Measurements from ENCODE around the gene NAPEPLD. TPM values are rescaled to one million over a fixed set of nuclear protein-coding genes. Genes with fewer than 3 reads are reported as not detected.
"Not testable (repeated sequence)": the region's sequence is repeated elsewhere in the genome, so short reads cannot be mapped to it uniquely, and the experiment has no call there.

The NAPEPLD gene
- total RNA-seq, 1 experiment from 2014 or later = 7.5 TPM

GRCh38 chr7:103171695-103172414 lies 23.0 kb upstream of the NAPEPLD start:
- H3K27me3 Mint-ChIP-seq (ENCODE audit: low read depth); H3K27ac Mint-ChIP-seq; H3K4me3 Mint-ChIP-seq; CTCF ChIA-PET; H3K36me3 Mint-ChIP-seq; POLR2A ChIA-PET; H3K9me3 Mint-ChIP-seq; DNase-seq (ENCODE audit: low spot score): not testable (repeated sequence)
- H3K4me1 Mint-ChIP-seq = peaks cover 17% of the 10 kb centered on the region
- ATAC-seq = peak; percentile 27; the same call in 1 of the 2 replicates

GRCh38 chr7:103166921-103167544 lies 18.1 kb upstream of the NAPEPLD start:
- peaks cover 17% of the 10 kb centered on the region for H3K4me1 Mint-ChIP-seq
- CTCF ChIA-PET; H3K36me3 Mint-ChIP-seq; DNase-seq (ENCODE audit: low spot score); H3K27me3 Mint-ChIP-seq (ENCODE audit: low read depth); POLR2A ChIA-PET; H3K4me3 Mint-ChIP-seq; H3K9me3 Mint-ChIP-seq; ATAC-seq; H3K27ac Mint-ChIP-seq: not testable (repeated sequence)

- H3K36me3 Mint-ChIP-seq; H3K9me3 Mint-ChIP-seq; H3K4me3 Mint-ChIP-seq; H3K27ac Mint-ChIP-seq; H3K27me3 Mint-ChIP-seq (ENCODE audit: low read depth); ATAC-seq; POLR2A ChIA-PET; DNase-seq (ENCODE audit: low spot score); CTCF ChIA-PET; H3K4me1 Mint-ChIP-seq: not testable (repeated sequence)
These were observed 14.4 kb upstream of the NAPEPLD start for GRCh38 chr7:103163087-103163825.

GRCh38 chr7:103162641-103163040 lies 13.7 kb upstream of the NAPEPLD start:
- H3K4me3 Mint-ChIP-seq; DNase-seq (ENCODE audit: low spot score); POLR2A ChIA-PET; H3K27ac Mint-ChIP-seq; H3K36me3 Mint-ChIP-seq; CTCF ChIA-PET; ATAC-seq; H3K9me3 Mint-ChIP-seq; H3K4me1 Mint-ChIP-seq; H3K27me3 Mint-ChIP-seq (ENCODE audit: low read depth): not testable (repeated sequence)

GRCh38 chr7:103161998-103162616 lies 13.2 kb upstream of the NAPEPLD start:
- POLR2A ChIA-PET; H3K9me3 Mint-ChIP-seq; DNase-seq (ENCODE audit: low spot score); CTCF ChIA-PET; ATAC-seq; H3K27me3 Mint-ChIP-seq (ENCODE audit: low read depth); H3K4me3 Mint-ChIP-seq; H3K4me1 Mint-ChIP-seq; H3K27ac Mint-ChIP-seq; H3K36me3 Mint-ChIP-seq: not testable (repeated sequence)

GRCh38 chr7:103159072-103159471 lies 10.2 kb upstream of the NAPEPLD start:
- H3K4me1 Mint-ChIP-seq; H3K27ac Mint-ChIP-seq; H3K9me3 Mint-ChIP-seq; ATAC-seq; H3K4me3 Mint-ChIP-seq; DNase-seq (ENCODE audit: low spot score); H3K36me3 Mint-ChIP-seq; POLR2A ChIA-PET; H3K27me3 Mint-ChIP-seq (ENCODE audit: low read depth); CTCF ChIA-PET: not testable (repeated sequence)

GRCh38 chr7:103155331-103156024 lies 6.6 kb upstream of the NAPEPLD start:
- H3K4me1 Mint-ChIP-seq; H3K36me3 Mint-ChIP-seq; DNase-seq (ENCODE audit: low spot score); CTCF ChIA-PET; H3K27ac Mint-ChIP-seq; H3K9me3 Mint-ChIP-seq; POLR2A ChIA-PET; H3K4me3 Mint-ChIP-seq; ATAC-seq; H3K27me3 Mint-ChIP-seq (ENCODE audit: low read depth): not testable (repeated sequence)

GRCh38 chr7:103154042-103154441 lies 5.1 kb upstream of the NAPEPLD start:
- peaks cover 12% of the 10 kb centered on the region for H3K27me3 Mint-ChIP-seq (ENCODE audit: low read depth)
- no peak for DNase-seq (ENCODE audit: low spot score)
- H3K4me1 Mint-ChIP-seq = peaks cover 16% of the 10 kb centered on the region
- no peak for ATAC-seq
- peaks cover 5% of the 10 kb centered on the region; the same call in 1 of the 2 replicates for H3K9me3 Mint-ChIP-seq
- H3K36me3 Mint-ChIP-seq = peaks cover 2% of the 10 kb centered on the region
- 0 out of 2 replicates have a peak overlapping the region, but pooled peaks have one; percentile 44 for H3K27ac Mint-ChIP-seq
- POLR2A ChIA-PET = no interaction called here
- CTCF ChIA-PET = no interaction called here
- H3K4me3 Mint-ChIP-seq = no peak overlapping the region
- TF ChIP-seq HMGXB4 (CRISPR knock-in tag; IDR thresholded peaks at IDR 0.05) (no peak), ZNF671 (CRISPR knock-in tag; IDR thresholded peaks at IDR 0.05) (no peak), ZNF138 (CRISPR knock-in tag; conservative IDR thresholded peaks at IDR 0.05) (no peak), SMAD4 (CRISPR knock-in tag; IDR thresholded peaks at IDR 0.05) (no peak), ARID4B (CRISPR knock-in tag; IDR thresholded peaks at IDR 0.05; ENCODE audit: borderline replicate concordance) (no peak)
